Osteocyte (in vitro differentiated cells): ENCODE results near the gene SNAPC4. TPM values are rescaled to one million over a fixed set of nuclear protein-coding genes. Genes with fewer than 3 reads are reported as not detected.
A peak's percentile ranks its signal among the peaks of the same experiment; 100 is the strongest.

Experiments
- DNase-seq: peaks from one replicate; pipeline ENCODE4 v3.0.0; 2021; ENCODE audit warnings: mixed read lengths; ENCODE audit not compliant: unreplicated experiment; ENCODE audit errors: extremely low spot score
- H3K27ac Mint-ChIP-seq: one replicate; pipeline ENCODE4 v1.8.0; 2021; ENCODE audit warnings: mild to moderate bottlenecking, mixed read lengths; ENCODE audit not compliant: unreplicated experiment
- H3K27me3 Mint-ChIP-seq: one replicate; pipeline ENCODE4 v1.8.0; 2021; ENCODE audit warnings: mixed read lengths; ENCODE audit not compliant: unreplicated experiment
- H3K36me3 Mint-ChIP-seq: one replicate; pipeline ENCODE4 v1.8.0; 2021; ENCODE audit warnings: mixed read lengths; ENCODE audit not compliant: unreplicated experiment
- H3K4me1 Mint-ChIP-seq: one replicate; pipeline ENCODE4 v1.8.0; 2021; ENCODE audit warnings: mixed read lengths; ENCODE audit not compliant: unreplicated experiment
- H3K4me3 Mint-ChIP-seq: one replicate; pipeline ENCODE4 v1.8.0; 2021; ENCODE audit warnings: mild to moderate bottlenecking, moderate library complexity, mixed read lengths; ENCODE audit not compliant: unreplicated experiment
- H3K9me3 Mint-ChIP-seq: one replicate; pipeline ENCODE4 v1.8.0; 2021; ENCODE audit warnings: mixed read lengths; ENCODE audit not compliant: unreplicated experiment
- CTCF ChIP-seq: fragments of 200-600 bp; sonication (generic); IDR thresholded peaks from 2 replicates; pipeline ENCODE4 v1.5.0; 2021; ENCODE audit warnings: antibody characterized with exemption, mild to moderate bottlenecking, moderate library complexity
- total RNA-seq: library from RNA; stranded (reverse); gene quantifications from 2 replicates; pipeline ENCODE4 v1.2.1, GENCODE V29; 2021

The SNAPC4 gene
- total RNA-seq, 1 donor from 2014 or later: 9.9 TPM

GRCh38 chr9:136363949-136364748, 35.8 kb downstream of the SNAPC4 start:
- Mint-ChIP-seq H3K36me3 (no peaks in the 10 kb centered on the region), H3K4me3 (no peak overlapping the region), H3K27me3 (no peaks in the 10 kb centered on the region), H3K4me1 (peaks cover 2% of the 10 kb centered on the region), H3K27ac (no peak overlapping the region), H3K9me3 (no peaks in the 10 kb centered on the region)
- DNase-seq: no peak
- TF ChIP-seq CTCF: no peak

GRCh38 chr9:136363106-136363948, 36.6 kb downstream of the SNAPC4 start, which contains the start of gene DNLZ:
DNLZ (minus strand) TSS chr9:136363744; CDS start chr9:136363714, 30 bp downstream.
- H3K9me3 Mint-ChIP-seq: no peaks in the 10 kb centered on the region
- peak within 1 kb of the TSS; percentile 81 for H3K4me3 Mint-ChIP-seq
- H3K27ac Mint-ChIP-seq: peak within 1 kb of the TSS; percentile 79
- H3K4me1 Mint-ChIP-seq: peaks cover 2% of the 10 kb centered on the region
- peak; percentile 98 for DNase-seq
- H3K27me3 Mint-ChIP-seq: no peaks in the 10 kb centered on the region
- H3K36me3 Mint-ChIP-seq: no peaks in the 10 kb centered on the region
- peak; percentile 96 for TF ChIP-seq CTCF

GRCh38 chr9:136362450-136362784, 37.6 kb downstream of the SNAPC4 start:
- H3K36me3 Mint-ChIP-seq: no peaks in the 10 kb centered on the region
- no peaks in the 10 kb centered on the region for H3K9me3 Mint-ChIP-seq
- H3K27me3 Mint-ChIP-seq: no peaks in the 10 kb centered on the region
- H3K4me3 Mint-ChIP-seq: no peak overlapping the region
- peaks cover 2% of the 10 kb centered on the region for H3K4me1 Mint-ChIP-seq
- no peak for TF ChIP-seq CTCF
- no peak overlapping the region for H3K27ac Mint-ChIP-seq
- DNase-seq: no peak

- no peaks in the 10 kb centered on the region for H3K36me3 Mint-ChIP-seq
- H3K27ac Mint-ChIP-seq: no peak overlapping the region
- no peak for TF ChIP-seq CTCF
- no peak for DNase-seq
- H3K4me3 Mint-ChIP-seq: no peak overlapping the region
- peaks cover 2% of the 10 kb centered on the region for H3K4me1 Mint-ChIP-seq
- H3K9me3 Mint-ChIP-seq: no peaks in the 10 kb centered on the region
- H3K27me3 Mint-ChIP-seq: no peaks in the 10 kb centered on the region
Observed at GRCh38 chr9:136361754-136362449, 38.1 kb downstream of the SNAPC4 start.
